BJ (cell line): Measurements from ENCODE around the gene RLF. TPM values are rescaled to one million over a fixed set of nuclear protein-coding genes. Genes with fewer than 3 reads are reported as not detected.

Experiments
- CTCF ChIA-PET: fragments of 350-600 bp; formaldehyde crosslinking; extraction: SDS; loops from one replicate; lab custom pipeline; 2021; ENCODE audit warnings: antibody characterized with exemption, inconsistent platforms; lab: Yijun Ruan, JAX
- POLR2A ChIA-PET: fragments of 300-600 bp; sonication (Branson Sonifier 250); formaldehyde crosslinking; extraction: SDS; loops from one replicate; lab custom pipeline; 2021; ENCODE audit warnings: antibody characterized with exemption; lab: Charles Lee
- DNase-seq: peaks from one replicate; pipeline ENCODE4 v3.0.0-alpha.2; 2011; ENCODE audit warnings: low read depth
- H3K27me3 ChIP-seq: 2 replicates; pipeline ENCODE4 v1.6.0; 2011; ENCODE audit warnings: low read length; ENCODE audit not compliant: control insufficient read depth, insufficient read depth
- H3K36me3 ChIP-seq: 2 replicates; pipeline ENCODE4 v1.5.1; 2011; ENCODE audit warnings: low read length; ENCODE audit not compliant: control insufficient read depth, insufficient read depth
- H3K4me3 ChIP-seq: 2 replicates; pipeline ENCODE4 v1.5.1; 2011; ENCODE audit warnings: low read depth, mild to moderate bottlenecking, control low read depth, low read length
- CTCF ChIP-seq: IDR thresholded peaks from 2 replicates; pipeline ENCODE4 v1.5.1; 2011; ENCODE audit warnings: low read depth, mild to moderate bottlenecking, control low read depth, inconsistent platforms, low read length, moderate library complexity; ENCODE audit not compliant: insufficient read depth
- polyA plus RNA-seq: library from polyadenylated mRNA; depleted of rRNA; stranded (reverse); fragments of >200 nt; gene quantifications from 2 replicates; pipeline ENCODE4 v1.2.3, GENCODE V29; 2011; rRNA removed
- small RNA-seq: library from RNA; depleted of rRNA; stranded (forward); fragments of <200 nt; gene quantifications from one replicate; pipeline ENCODE3, GENCODE V24; 2012; ENCODE audit warnings: low replicate concordance, low read depth; ENCODE audit not compliant: insufficient read length

The RLF gene
- polyA plus RNA-seq, 1 experiment: 4.1 TPM

GRCh38 chr1:40281853-40282252, 120.7 kb downstream of the RLF start:
- Histone ChIP-seq H3K27me3 (no peaks in the 10 kb centered on the region), H3K36me3 (peaks cover 2% of the 10 kb centered on the region), H3K4me3 (no peak overlapping the region)
- no peak for DNase-seq
- ChIA-PET POLR2A (no interaction called here), CTCF (interaction anchor here (1.1 to 1.3 kb wide), 2 partner anchors 8 to 129 kb away, joined by 3 read pairs; no protein-coding TSS in a partner anchor)
- no peak for TF ChIP-seq CTCF

Small RNAs within 50 kb of the gene (small RNA-seq; reads per million reads assigned to genes)
- not detected for gene RNU6-1237P

Other genes starting within 250 kb of the RLF start
- 0.94 and 2.0 TPM in 2 replicates for gene MFSD2A, start 206.2 kb upstream of the RLF start, polyA plus RNA-seq
- gene CAP1, start 120.7 kb upstream of the RLF start, polyA plus RNA-seq: 585 and 769 TPM in 2 replicates
- gene PPT1, start 64.1 kb upstream of the RLF start, polyA plus RNA-seq: 46.6 and 48.7 TPM in 2 replicates
- gene TMCO2, start 86.5 kb downstream of the RLF start, polyA plus RNA-seq: not detected in 2 replicates
- 16.5 and 37.3 TPM in 2 replicates for gene ZMPSTE24, start 96.8 kb downstream of the RLF start, polyA plus RNA-seq
- 0.07 and 0.13 TPM in 2 replicates for gene COL9A2, start 155.9 kb downstream of the RLF start, polyA plus RNA-seq
- gene SMAP2, start 212.3 kb downstream of the RLF start, polyA plus RNA-seq: 9.0 and 10.2 TPM in 2 replicates